ENCODE data around the gene GHDC.

DNA sequence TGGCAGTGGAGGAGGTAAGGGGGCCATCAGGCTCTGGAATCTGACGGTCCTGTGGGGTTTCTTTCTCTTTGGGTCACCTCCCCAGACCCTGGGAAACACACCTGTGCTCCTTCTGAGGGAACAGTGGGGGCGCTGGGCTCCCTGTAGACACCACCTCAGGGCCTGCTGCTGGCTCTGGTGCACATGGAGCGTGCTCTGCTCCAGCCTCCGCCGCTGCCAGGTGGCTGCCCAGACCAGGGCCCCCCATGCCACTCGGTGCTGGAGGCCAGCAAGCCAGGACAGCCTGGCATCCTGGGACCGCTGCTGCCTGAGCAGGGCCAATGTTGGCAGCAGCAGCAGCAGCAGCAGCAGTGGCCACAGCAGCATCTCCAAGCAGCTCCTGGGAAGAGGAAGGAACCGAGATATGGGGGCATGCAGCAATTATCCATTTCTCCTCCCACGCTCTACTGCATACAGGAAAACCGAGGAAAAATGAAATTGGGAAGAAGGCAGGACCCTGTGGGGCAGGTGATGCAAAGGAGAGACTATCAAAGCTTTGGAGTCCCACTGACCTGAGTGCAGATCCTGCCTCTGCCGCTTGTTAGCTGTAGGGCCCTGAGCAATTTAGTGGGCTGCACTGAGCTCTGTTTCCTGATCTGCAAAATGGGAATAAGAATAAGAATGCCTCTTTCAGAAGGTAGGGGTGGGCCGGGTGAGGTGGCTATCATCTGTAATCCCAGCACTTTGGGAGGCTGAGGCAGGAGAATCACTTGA lies 902 bp downstream of the GHDC start:
- TF ChIP-seq, protein P1, sequence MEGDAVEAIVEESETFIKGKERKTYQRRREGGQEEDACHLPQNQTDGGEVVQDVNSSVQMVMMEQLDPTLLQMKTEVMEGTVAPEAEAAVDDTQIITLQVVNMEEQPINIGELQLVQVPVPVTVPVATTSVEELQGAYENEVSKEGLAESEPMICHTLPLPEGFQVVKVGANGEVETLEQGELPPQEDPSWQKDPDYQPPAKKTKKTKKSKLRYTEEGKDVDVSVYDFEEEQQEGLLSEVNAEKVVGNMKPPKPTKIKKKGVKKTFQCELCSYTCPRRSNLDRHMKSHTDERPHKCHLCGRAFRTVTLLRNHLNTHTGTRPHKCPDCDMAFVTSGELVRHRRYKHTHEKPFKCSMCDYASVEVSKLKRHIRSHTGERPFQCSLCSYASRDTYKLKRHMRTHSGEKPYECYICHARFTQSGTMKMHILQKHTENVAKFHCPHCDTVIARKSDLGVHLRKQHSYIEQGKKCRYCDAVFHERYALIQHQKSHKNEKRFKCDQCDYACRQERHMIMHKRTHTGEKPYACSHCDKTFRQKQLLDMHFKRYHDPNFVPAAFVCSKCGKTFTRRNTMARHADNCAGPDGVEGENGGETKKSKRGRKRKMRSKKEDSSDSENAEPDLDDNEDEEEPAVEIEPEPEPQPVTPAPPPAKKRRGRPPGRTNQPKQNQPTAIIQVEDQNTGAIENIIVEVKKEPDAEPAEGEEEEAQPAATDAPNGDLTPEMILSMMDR (conservative IDR thresholded peaks at IDR 0.05), result no peak
- no peak for TF ChIP-seq EZH2 (IDR thresholded peaks at IDR 0.05; ENCODE audit: low read depth)
